AG04450 (cell line): ENCODE data around the gene NOL12. TPM values are rescaled to one million over a fixed set of nuclear protein-coding genes. Genes with fewer than 3 reads are reported as not detected.

Experiments
- CTCF ChIA-PET: fragments of 300-600, 350-600 bp; formaldehyde crosslinking; extraction: SDS; loops from one replicate; lab custom pipeline; 2022; ENCODE audit warnings: antibody characterized with exemption, inconsistent platforms; lab: Charles Lee
- POLR2A ChIA-PET: fragments of 350-600 bp; formaldehyde crosslinking; extraction: SDS; loops from one replicate; lab custom pipeline; 2021; ENCODE audit warnings: antibody characterized with exemption, inconsistent platforms; lab: Yijun Ruan, JAX
- DNase-seq: peaks from one replicate; pipeline ENCODE4 v3.0.0-alpha.2; 2011; ENCODE audit warnings: low read depth, low spot score
- H3K27ac ChIP-seq: one replicate; pipeline ENCODE4 v1.5.1; 2012; ENCODE audit warnings: low read depth, low read length, control low read depth
- H3K27me3 ChIP-seq: one replicate; pipeline ENCODE4 v1.6.0; 2012; ENCODE audit warnings: low read length; ENCODE audit not compliant: control insufficient read depth, insufficient read depth
- H3K4me3 ChIP-seq: 2 replicates; pipeline ENCODE4 v1.5.1; 2011; ENCODE audit warnings: mild to moderate bottlenecking, low read depth, low read length, control low read depth
- H3K9me3 ChIP-seq: 2 replicates; pipeline ENCODE4 v1.5.1; 2012; ENCODE audit warnings: low read length; ENCODE audit not compliant: control insufficient read depth, insufficient read depth
- CTCF ChIP-seq: IDR thresholded peaks from 2 replicates; pipeline ENCODE4 v1.5.1; 2011; ENCODE audit warnings: low read depth, low read length, control low read depth, inconsistent platforms
- polyA plus RNA-seq: library from polyadenylated mRNA; depleted of rRNA; stranded (reverse); fragments of >200 nt; gene quantifications from 2 replicates; pipeline ENCODE4 v1.2.3, GENCODE V29; 2011

Gene NOL12
- polyA plus RNA-seq, 1 experiment, result 11.8 TPM

- Histone ChIP-seq H3K4me3 (peak overlapping the region; percentile 78), H3K27ac (no peak overlapping the region), H3K27me3 (no peaks in the 10 kb centered on the region), H3K9me3 (no peaks in the 10 kb centered on the region)
- POLR2A ChIA-PET, result interaction anchor here (3.9 kb wide), 2 partner anchors 15 to 21 kb away, joined by 38 to 46 read pairs; partner anchors contain the start of gene LGALS1
- DNase-seq, result no peak
- TF ChIP-seq CTCF, result no peak
- CTCF ChIA-PET, result interaction anchor here (0.6 to 3.4 kb wide), 6 partner anchors 8 to 203 kb away, joined by 3 to 54 read pairs (median 9); no protein-coding TSS in a partner anchor
Measured at GRCh38 chr22:37659897-37660708, 26.0 kb upstream of the NOL12 start.

- Histone ChIP-seq H3K4me3 (peak overlapping the region; percentile 17), H3K27ac (peak overlapping the region; percentile 92), H3K27me3 (no peaks in the 10 kb centered on the region), H3K9me3 (no peaks in the 10 kb centered on the region)
- ChIA-PET CTCF (interaction anchor here (1.3 to 2.1 kb wide), 3 partner anchors 11 to 20 kb away, joined by 3 to 18 read pairs (median 13); no protein-coding TSS in a partner anchor), POLR2A (interaction anchor here (1.3 to 3.9 kb wide), 4 partner anchors 9 to 20 kb away, joined by 10 to 52 read pairs (median 42); partner anchors contain the start of gene LGALS1)
- no peak for TF ChIP-seq CTCF
- no peak for DNase-seq
Measured at GRCh38 chr22:37660709-37661045, 25.5 kb upstream of the NOL12 start.

- DNase-seq, result peak; percentile 59
- TF ChIP-seq CTCF, result peak; percentile 60
- H3K27ac ChIP-seq, result peak overlapping the region; percentile 92
- ChIA-PET POLR2A (interaction anchor here (1.3 to 3.9 kb wide), 4 partner anchors 8 to 19 kb away, joined by 7 to 52 read pairs (median 24); partner anchors contain the start of gene LGALS1), CTCF (interaction anchor here (0.6 to 2.1 kb wide), 13 partner anchors 9 to 202 kb away, joined by 3 to 18 read pairs (median 3); partner anchors contain the start of gene TRIOBP)
- peak overlapping the region; percentile 17 for H3K4me3 ChIP-seq
- H3K27me3 ChIP-seq, result no peaks in the 10 kb centered on the region
- H3K9me3 ChIP-seq, result no peaks in the 10 kb centered on the region
Measured at GRCh38 chr22:37661160-37661924, 24.8 kb upstream of the NOL12 start.

GRCh38 chr22:37662039-37662438 lies 24.1 kb upstream of the NOL12 start:
- ChIA-PET CTCF (interaction anchor here (0.6 to 2.1 kb wide), 9 partner anchors 10 to 130 kb away, joined by 3 to 18 read pairs (median 5); partner anchors contain the start of gene TRIOBP), POLR2A (interaction anchor here (1.3 to 3.9 kb wide), 4 partner anchors 8 to 19 kb away, joined by 7 to 52 read pairs (median 24); partner anchors contain the start of gene LGALS1)
- no peaks in the 10 kb centered on the region for H3K27me3 ChIP-seq
- no peak for TF ChIP-seq CTCF
- H3K4me3 ChIP-seq, result no peak overlapping the region
- DNase-seq, result no peak
- H3K9me3 ChIP-seq, result no peaks in the 10 kb centered on the region
- H3K27ac ChIP-seq, result peak overlapping the region; percentile 92
